Mesendoderm (in vitro differentiated cells): Measurements from ENCODE around the gene HABP4. TPM values are rescaled to one million over a fixed set of nuclear protein-coding genes. Genes with fewer than 3 reads are reported as not detected.
A peak's percentile ranks its signal among the peaks of the same experiment; 100 is the strongest.

Experiments
- DNase-seq: peaks from one replicate; pipeline ENCODE4 v3.0.0; 2013
- H2AK5ac ChIP-seq: 2 replicates; pipeline ENCODE4 v1.6.1; 2013; ENCODE audit warnings: low read length, inconsistent platforms
- H2BK120ac ChIP-seq: 2 replicates; pipeline ENCODE4 v1.6.1; 2013; ENCODE audit warnings: low read depth, mild to moderate bottlenecking, low read length, moderate library complexity, mixed read lengths
- H2BK15ac ChIP-seq: replicated peaks from 2 replicates; pipeline ENCODE4 v1.6.1; 2013; ENCODE audit warnings: low read depth, mild to moderate bottlenecking, moderate library complexity
- H2BK5ac ChIP-seq: 2 replicates; pipeline ENCODE4 v1.6.1; 2013; ENCODE audit warnings: low read length, inconsistent platforms
- H3K18ac ChIP-seq: 2 replicates; pipeline ENCODE4 v1.6.1; 2013; ENCODE audit warnings: mild to moderate bottlenecking, low read length, mixed read lengths
- H3K23ac ChIP-seq: one replicate; pipeline ENCODE4 v1.6.1; 2013; ENCODE audit warnings: low read length
- H3K27ac ChIP-seq: 2 replicates; pipeline ENCODE4 v1.5.1; 2013; ENCODE audit warnings: low read depth, mild to moderate bottlenecking, inconsistent platforms, low read length, moderate library complexity
- H3K27me3 ChIP-seq: 2 replicates; pipeline ENCODE4 v1.6.1; 2013; ENCODE audit warnings: low read length, control low read depth, mild to moderate bottlenecking, inconsistent platforms; ENCODE audit not compliant: insufficient read depth, poor library complexity
- H3K36me3 ChIP-seq: 2 replicates; pipeline ENCODE4 v1.6.1; 2013; ENCODE audit warnings: low read length, inconsistent platforms; ENCODE audit not compliant: control insufficient read depth, insufficient read depth
- H3K4ac ChIP-seq: one replicate; pipeline ENCODE4 v1.6.1; 2013; ENCODE audit warnings: low read depth, mild to moderate bottlenecking, low read length, moderate library complexity
- H3K4me1 ChIP-seq: 2 replicates; pipeline ENCODE4 v1.6.1; 2013; ENCODE audit warnings: low read depth, low read length, inconsistent platforms; ENCODE audit not compliant: control insufficient read depth
- H3K4me2 ChIP-seq: 2 replicates; pipeline ENCODE4 v1.6.1; 2013; ENCODE audit warnings: low read length
- H3K4me3 ChIP-seq: 2 replicates; pipeline ENCODE4 v1.5.1; 2013; ENCODE audit warnings: mild to moderate bottlenecking, low read length
- H3K56ac ChIP-seq: one replicate; pipeline ENCODE4 v1.6.1; 2013; ENCODE audit warnings: low read length
- H3K79me1 ChIP-seq: 2 replicates; pipeline ENCODE4 v1.6.1; 2013; ENCODE audit warnings: low read length, inconsistent platforms
- H3K79me2 ChIP-seq: 2 replicates; pipeline ENCODE4 v1.6.1; 2013; ENCODE audit warnings: mild to moderate bottlenecking, low read length; ENCODE audit not compliant: control insufficient read depth, insufficient read depth
- H3K9ac ChIP-seq: 2 replicates; pipeline ENCODE4 v1.6.1; 2013; ENCODE audit warnings: low read length, inconsistent platforms
- H4K5ac ChIP-seq: one replicate; pipeline ENCODE4 v1.6.1; 2013; ENCODE audit warnings: low read length
- H4K8ac ChIP-seq: one replicate; pipeline ENCODE4 v1.6.1; 2013; ENCODE audit warnings: low read depth, mild to moderate bottlenecking, control low read depth, low read length, moderate library complexity
- WGBS: extraction: QIAGEN DNeasy Blood & Tissue Kit; methylation state at CpG from one replicate; pipeline ENCODE4 v1.1.7; 2013; ENCODE audit warnings: low lambda C conversion rate, missing lambda C conversion rate; ENCODE audit not compliant: insufficient coverage; ENCODE audit errors: extremely low coverage; 5-methylcytosine and 5-hydroxymethylcytosine counted together
- polyA plus RNA-seq, 2 experiments: library from polyadenylated mRNA; stranded (reverse); fragments of 200-250 nt; gene quantifications; one replicate each; pipeline ENCODE4 v1.2.3, GENCODE V29; 2013

HABP4 gene, protein sequence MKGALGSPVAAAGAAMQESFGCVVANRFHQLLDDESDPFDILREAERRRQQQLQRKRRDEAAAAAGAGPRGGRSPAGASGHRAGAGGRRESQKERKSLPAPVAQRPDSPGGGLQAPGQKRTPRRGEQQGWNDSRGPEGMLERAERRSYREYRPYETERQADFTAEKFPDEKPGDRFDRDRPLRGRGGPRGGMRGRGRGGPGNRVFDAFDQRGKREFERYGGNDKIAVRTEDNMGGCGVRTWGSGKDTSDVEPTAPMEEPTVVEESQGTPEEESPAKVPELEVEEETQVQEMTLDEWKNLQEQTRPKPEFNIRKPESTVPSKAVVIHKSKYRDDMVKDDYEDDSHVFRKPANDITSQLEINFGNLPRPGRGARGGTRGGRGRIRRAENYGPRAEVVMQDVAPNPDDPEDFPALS
- polyA plus RNA-seq (2013, experiment 1 of 2) = 9.2 TPM
- polyA plus RNA-seq (2013, experiment 2 of 2) = 9.3 TPM

DNA sequence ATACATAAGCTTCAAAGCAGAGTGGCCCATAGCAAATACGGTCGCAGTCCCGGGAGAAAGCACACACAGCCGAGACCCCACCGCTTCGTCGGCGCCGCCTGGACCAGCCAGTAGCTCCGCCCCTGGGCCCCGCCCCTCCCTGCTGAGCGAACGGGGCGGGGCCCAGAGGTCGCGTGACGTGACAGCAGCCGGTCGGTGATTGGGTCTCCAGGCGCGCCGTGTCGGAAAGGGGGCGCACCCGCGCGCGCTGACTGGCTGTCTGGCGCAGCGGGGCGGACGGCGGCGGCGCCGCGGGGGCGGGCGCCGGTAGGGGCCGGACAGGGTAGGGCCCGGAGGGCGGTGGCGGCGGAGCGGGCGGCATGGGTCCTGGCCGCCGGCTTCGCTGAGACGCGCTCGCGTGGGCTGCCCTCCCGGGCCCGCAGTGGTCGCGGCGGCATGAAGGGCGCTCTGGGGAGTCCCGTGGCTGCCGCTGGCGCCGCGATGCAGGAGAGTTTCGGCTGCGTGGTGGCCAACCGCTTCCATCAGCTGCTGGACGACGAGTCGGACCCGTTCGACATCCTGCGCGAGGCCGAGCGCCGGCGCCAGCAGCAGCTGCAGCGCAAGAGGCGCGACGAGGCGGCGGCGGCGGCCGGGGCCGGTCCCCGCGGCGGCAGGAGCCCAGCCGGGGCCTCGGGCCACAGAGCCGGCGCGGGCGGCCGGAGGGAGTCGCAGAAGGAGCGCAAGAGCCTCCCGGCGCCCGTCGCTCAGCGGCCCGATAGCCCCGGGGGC, at the start of gene HABP4:
Gene HABP4, plus strand, starts transcription at position 325 of the 768 bp plus-strand sequence. Its CDS starts 111 bp downstream, at position 436.
- Histone ChIP-seq H2BK120ac (no peak within 1 kb of the TSS), H3K9ac (peak within 1 kb of the TSS; percentile 93), H3K4me3 (peak within 1 kb of the TSS; percentile 80), H4K5ac (no peak within 1 kb of the TSS), H3K36me3 (no peaks in the 10 kb centered on the region), H2BK5ac (peak within 1 kb of the TSS; percentile 84), H4K8ac (no peak within 1 kb of the TSS), H3K23ac (peak within 1 kb of the TSS; percentile 80), H3K27ac (peak within 1 kb of the TSS; percentile 68), H3K18ac (peak within 1 kb of the TSS; percentile 65), H3K79me1 (no peaks in the 10 kb centered on the region), H3K4me2 (peak within 1 kb of the TSS; percentile 99), H3K79me2 (peaks cover 11% of the 10 kb centered on the region), H2BK15ac (no peak within 1 kb of the TSS), H3K4me1 (no peaks in the 10 kb centered on the region), H2AK5ac (no peak within 1 kb of the TSS), H3K4ac (peak within 1 kb of the TSS; percentile 58), H3K56ac (peak within 1 kb of the TSS; percentile 95), H3K27me3 (no peaks in the 10 kb centered on the region)
- WGBS = no CpG with 5 or more reads among the region's 108 CpGs
- peak; percentile 96 for DNase-seq

DNA sequence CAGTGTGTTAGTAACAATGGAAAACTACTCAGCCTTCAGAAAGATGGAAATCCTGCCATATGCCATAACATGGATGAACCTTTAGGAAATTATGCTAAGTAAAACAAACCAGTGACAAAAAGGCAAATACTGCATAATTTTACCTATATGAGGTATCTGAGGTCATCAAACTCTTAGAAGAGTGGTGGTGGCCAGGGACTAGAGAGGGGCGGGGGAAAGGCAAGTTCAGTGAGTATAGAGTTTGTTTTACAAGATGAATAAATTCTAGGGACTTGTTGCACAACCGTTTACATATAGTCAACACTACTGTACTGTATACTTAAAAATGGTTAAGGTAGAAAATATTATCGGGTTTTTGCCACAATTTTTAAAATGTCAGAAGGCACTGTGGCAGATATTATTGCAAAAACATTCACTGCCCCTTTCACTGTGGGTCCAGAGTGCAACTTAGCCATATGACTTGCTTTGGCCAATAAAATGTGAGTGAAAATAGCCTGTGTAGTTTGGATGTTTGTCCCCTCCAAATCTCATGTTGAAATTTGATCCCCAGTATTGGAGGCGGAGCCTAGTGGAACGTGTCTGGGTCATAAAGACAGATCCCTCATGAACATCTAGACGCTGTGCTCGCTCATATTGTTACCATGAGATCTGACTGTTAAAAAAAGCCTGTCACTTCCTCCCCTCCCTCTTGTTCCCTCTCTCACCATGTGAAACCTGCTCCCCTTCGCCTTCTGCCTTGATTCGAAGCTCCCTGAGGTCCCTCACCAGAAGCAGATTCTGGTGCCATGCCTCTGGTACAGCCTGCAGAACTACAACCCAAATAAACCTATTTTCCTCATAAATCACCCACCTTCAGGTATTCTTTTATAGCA, 41.3 kb upstream of the HABP4 start:
- Histone ChIP-seq H3K79me2 (peaks cover 34% of the 10 kb centered on the region), H3K36me3 (peaks cover 2% of the 10 kb centered on the region), H3K4me1 (no peaks in the 10 kb centered on the region), H3K56ac (no peak overlapping the region), H3K79me1 (peaks cover 6% of the 10 kb centered on the region), H4K5ac (no peak overlapping the region), H3K27me3 (no peaks in the 10 kb centered on the region), H3K4me3 (no peak overlapping the region), H3K4me2 (no peak overlapping the region), H3K4ac (no peak overlapping the region), H3K18ac (no peak overlapping the region), H4K8ac (no peak overlapping the region), H3K9ac (no peak overlapping the region), H2BK5ac (no peak overlapping the region), H2AK5ac (no peak overlapping the region), H3K27ac (no peak overlapping the region), H3K23ac (no peak overlapping the region), H2BK120ac (no peak overlapping the region), H2BK15ac (no peak overlapping the region)
- DNase-seq = no peak
- no CpG with 5 or more reads among the region's 9 CpGs for WGBS

DNA sequence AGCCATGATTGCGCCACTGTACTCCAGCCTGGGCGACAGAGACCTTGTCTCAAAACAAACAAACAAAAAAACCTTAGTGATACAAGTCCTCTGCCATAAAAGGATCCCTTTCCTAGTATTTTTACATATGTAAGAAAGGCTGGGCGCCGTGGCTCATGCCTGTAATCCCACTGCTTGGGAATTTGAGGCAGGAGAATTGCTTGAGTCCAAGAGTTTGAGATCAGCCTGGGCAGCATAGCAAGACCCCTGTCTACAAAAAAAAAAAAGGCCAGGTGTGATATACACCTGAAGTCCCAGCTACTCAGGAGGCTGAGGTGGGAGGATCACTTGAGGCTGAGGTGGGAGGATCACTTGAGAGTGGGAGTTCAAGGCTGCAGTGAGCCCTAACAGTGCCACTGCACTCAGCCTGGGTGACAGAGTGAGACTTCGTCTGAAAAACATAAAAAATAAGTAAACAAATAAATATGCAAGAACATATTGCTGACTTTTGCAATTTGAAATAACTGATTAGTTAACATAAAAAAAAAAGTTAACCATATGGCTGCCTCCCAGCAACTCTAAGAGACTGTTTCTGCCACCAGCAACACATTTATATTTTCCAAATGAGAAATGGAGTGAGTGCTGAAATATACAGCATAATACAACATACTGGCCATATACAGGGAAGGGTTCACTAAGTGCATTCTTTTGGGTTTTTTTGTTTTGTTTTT, 38.7 kb upstream of the HABP4 start:
- Histone ChIP-seq H3K36me3 (peaks cover 2% of the 10 kb centered on the region), H3K23ac (no peak overlapping the region), H3K79me1 (peaks cover 6% of the 10 kb centered on the region), H3K27ac (no peak overlapping the region), H3K79me2 (peaks cover 48% of the 10 kb centered on the region), H3K4me3 (no peak overlapping the region), H3K9ac (no peak overlapping the region), H3K4me1 (no peaks in the 10 kb centered on the region), H3K18ac (no peak overlapping the region), H4K8ac (no peak overlapping the region), H4K5ac (no peak overlapping the region), H3K4me2 (no peak overlapping the region), H2AK5ac (no peak overlapping the region), H3K56ac (no peak overlapping the region), H2BK5ac (no peak overlapping the region), H3K4ac (no peak overlapping the region), H2BK120ac (no peak overlapping the region), H2BK15ac (no peak overlapping the region), H3K27me3 (no peaks in the 10 kb centered on the region)
- DNase-seq = no peak
- no CpG with 5 or more reads among the region's 5 CpGs for WGBS

DNA sequence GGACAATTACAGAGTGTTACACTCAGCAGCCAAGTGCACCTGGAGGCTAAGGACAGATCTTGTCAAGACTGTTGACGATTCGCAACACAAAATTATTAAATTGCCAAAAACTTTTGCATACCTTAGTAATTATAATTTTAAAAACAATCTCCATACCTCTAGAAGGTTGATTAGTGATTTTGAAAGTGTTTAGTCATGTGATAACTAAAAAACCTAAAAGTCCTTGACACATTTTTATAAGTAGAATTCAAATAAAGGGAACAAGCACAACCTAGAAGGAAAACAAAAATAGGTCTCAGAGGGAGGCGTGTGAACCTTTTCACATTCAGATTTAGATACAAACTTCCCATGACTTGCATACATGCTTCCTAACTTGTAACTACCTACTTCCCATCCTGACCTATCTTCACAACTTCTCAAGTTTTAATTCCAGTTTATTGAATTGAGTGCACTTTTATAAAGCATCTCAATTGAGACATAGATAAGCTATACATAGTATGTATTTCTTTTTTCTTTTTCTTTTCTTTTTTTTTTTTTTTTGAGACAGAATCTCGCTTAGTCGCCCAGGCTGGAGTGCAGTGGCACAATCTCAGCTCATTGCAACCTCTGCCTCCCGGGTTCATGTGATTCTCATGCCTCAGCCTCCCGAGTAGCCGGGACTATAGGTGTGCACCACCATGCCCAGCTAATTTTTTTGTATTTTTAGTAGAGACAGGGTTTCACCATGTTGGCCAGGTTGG, 37.6 kb upstream of the HABP4 start:
- H2BK120ac ChIP-seq = no peak overlapping the region
- peaks cover 9% of the 10 kb centered on the region for H3K79me1 ChIP-seq
- H3K27ac ChIP-seq = no peak overlapping the region
- no peak overlapping the region for H3K9ac ChIP-seq
- peaks cover 2% of the 10 kb centered on the region for H3K36me3 ChIP-seq
- no peak overlapping the region for H3K23ac ChIP-seq
- no CpG with 5 or more reads among the region's 8 CpGs for WGBS
- peaks cover 57% of the 10 kb centered on the region for H3K79me2 ChIP-seq
- no peak overlapping the region for H3K56ac ChIP-seq
- H3K4me3 ChIP-seq = no peak overlapping the region
- H3K4me2 ChIP-seq = no peak overlapping the region
- DNase-seq = no peak
- H4K8ac ChIP-seq = no peak overlapping the region
- no peak overlapping the region for H3K4ac ChIP-seq
- no peak overlapping the region for H2AK5ac ChIP-seq
- H2BK15ac ChIP-seq = no peak overlapping the region
- H4K5ac ChIP-seq = no peak overlapping the region
- H3K18ac ChIP-seq = no peak overlapping the region
- H2BK5ac ChIP-seq = no peak overlapping the region
- no peaks in the 10 kb centered on the region for H3K27me3 ChIP-seq
- H3K4me1 ChIP-seq = no peaks in the 10 kb centered on the region
